GM12891 (cell line): ENCODE data around the gene PLA2G2F.

ENCODE experiments used
- POLR2A ChIP-seq: IDR thresholded peaks from 2 replicates; pipeline ENCODE4 v1.6.1; 2011; ENCODE audit warnings: low read depth, low read length, control low read depth
- POLR2AphosphoS5 ChIP-seq: IDR thresholded peaks from 2 replicates; pipeline ENCODE4 v1.6.1; 2011; ENCODE audit warnings: low read depth, low read length, control low read depth
- SPI1 ChIP-seq: IDR thresholded peaks from 2 replicates; pipeline ENCODE4 v1.6.1; 2011; ENCODE audit warnings: low read depth, low read length, control low read depth

DNA sequence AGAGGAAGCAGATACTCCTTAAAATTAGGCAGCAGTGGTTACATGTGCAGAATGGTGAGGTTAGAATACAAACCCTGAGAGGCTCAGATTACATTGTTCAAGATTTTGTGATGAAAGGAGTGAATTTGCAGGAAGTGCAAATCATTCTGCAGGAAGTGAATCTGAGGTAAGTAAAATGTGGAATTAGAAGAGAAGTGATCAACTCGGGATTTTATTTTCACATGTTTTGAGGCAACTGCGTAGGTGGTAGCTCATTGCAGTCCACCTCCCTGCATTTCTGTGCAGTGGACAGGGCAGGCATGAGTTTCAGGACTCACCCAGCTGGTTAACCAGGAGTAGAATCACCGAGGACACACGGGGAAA is 49.3 kb downstream of the PLA2G2F start:
- TF ChIP-seq POLR2A: no peak
- TF ChIP-seq POLR2AphosphoS5: no peak
- no peak for TF ChIP-seq SPI1
